GM12878 (cell line): ENCODE measurements around the gene INSIG1. TPM values are rescaled to one million over a fixed set of nuclear protein-coding genes. Genes with fewer than 3 reads are reported as not detected.

Source experiments
- CREB1 ChIP-seq: IDR thresholded peaks from 2 replicates; pipeline ENCODE4 v1.6.1; 2012; ENCODE audit warnings: low read depth, mild to moderate bottlenecking, inconsistent platforms
- EGR1 ChIP-seq, 2 experiments: IDR thresholded peaks; 1 replicate in 1 of 2; 2 replicates in 1 of 2; pipeline ENCODE4 v1.6.1; 2011 to 2012; ENCODE audit warnings: low read depth in 2 of 2, low read length in 2 of 2, borderline replicate concordance in 1 of 2, mild to moderate bottlenecking in 1 of 2, moderate library complexity in 1 of 2
- IKZF1 ChIP-seq: fragments of 450-650 bp; conservative IDR thresholded peaks from 2 replicates; pipeline ENCODE4 v1.6.1; 2017; ENCODE audit warnings: antibody characterized with exemption, mild to moderate bottlenecking
- MEF2B ChIP-seq: fragments of 450-650 bp; IDR thresholded peaks from 2 replicates; pipeline ENCODE4 v1.6.1; 2018; ENCODE audit warnings: mild to moderate bottlenecking, moderate library complexity; ENCODE audit not compliant: partially characterized antibody, poor library complexity, severe bottlenecking
- NFIC ChIP-seq: IDR thresholded peaks from 2 replicates; pipeline ENCODE4 v1.6.1; 2012; ENCODE audit warnings: low read depth, mild to moderate bottlenecking, inconsistent platforms, low read length, moderate library complexity
- NFYA ChIP-seq: IDR thresholded peaks from 2 replicates; pipeline ENCODE4 v1.6.1; 2011; ENCODE audit warnings: low read depth, mild to moderate bottlenecking, low read length, improper control_type of control experiment, borderline replicate concordance
- RELA ChIP-seq: fragments of 450-650 bp; IDR thresholded peaks from 2 replicates; pipeline ENCODE4 v1.8.0; 2014; ENCODE audit warnings: borderline replicate concordance; ENCODE audit not compliant: partially characterized antibody
- STAT1 ChIP-seq: fragments of 450-650 bp; conservative IDR thresholded peaks from 2 replicates; pipeline ENCODE4 v1.6.1; 2014; ENCODE audit warnings: antibody characterized with exemption, mild to moderate bottlenecking
- YBX1 ChIP-seq: fragments of 450-650 bp; IDR thresholded peaks from 2 replicates; pipeline ENCODE4 v1.6.1; 2016; ENCODE audit warnings: antibody characterized with exemption
- polyA plus RNA-seq, 11 experiments: library from polyadenylated mRNA; depleted of rRNA in 4 of 11; unstranded in 6 of 11; stranded (reverse) in 5 of 11; fragments of >200 nt; fragmentation: Nextera tagmentation in 4 of 11; fragmentation: Illumina TruSeq in 1 of 11; extraction: Ambion mirVana in 4 of 11; extraction: Trizol in 1 of 11; gene quantifications; 1 replicate in 1 of 11; 2 replicates in 10 of 11; pipeline versions ENCODE4 v1.2.1 to v1.2.3, GENCODE V29; 2011 to 2016; ENCODE audit warnings: inconsistent platforms in 2 of 11, missing spikeins in 2 of 11, low read depth in 1 of 11
- total RNA-seq, 4 experiments: library from RNA; depleted of rRNA in 3 of 4; stranded (reverse); fragments of >200 nt in 3 of 4; fragmentation: Illumina TruSeq in 1 of 4; extraction: Trizol in 1 of 4; gene quantifications; 2 replicates each; pipeline versions ENCODE4 v1.2.1 to v1.2.3, GENCODE V29; 2013 to 2021
- TF ChIP-seq, protein P1 (sequence below): fragments of 450-650 bp; IDR thresholded peaks from 2 replicates; pipeline ENCODE4 v1.6.1; 2018; ENCODE audit warnings: borderline replicate concordance, mild to moderate bottlenecking; ENCODE audit not compliant: partially characterized antibody
- TF ChIP-seq, protein P2 (sequence below): IDR thresholded peaks from 2 replicates; pipeline ENCODE4 v1.6.1; 2011; ENCODE audit warnings: low read depth, low read length, improper control_type of control experiment, borderline replicate concordance

Gene INSIG1
- total and polyA plus RNA-seq, 10 of the 15 experiments (the other 5 are each of a cell fraction or from before 2014, with no cell fraction given) = 29.6 to 168 (median 91.1) TPM

- no peak for TF ChIP-seq MEF2B
- peak; percentile 34 for TF ChIP-seq RELA
- TF ChIP-seq NFYA = no peak
- TF ChIP-seq, protein P1, sequence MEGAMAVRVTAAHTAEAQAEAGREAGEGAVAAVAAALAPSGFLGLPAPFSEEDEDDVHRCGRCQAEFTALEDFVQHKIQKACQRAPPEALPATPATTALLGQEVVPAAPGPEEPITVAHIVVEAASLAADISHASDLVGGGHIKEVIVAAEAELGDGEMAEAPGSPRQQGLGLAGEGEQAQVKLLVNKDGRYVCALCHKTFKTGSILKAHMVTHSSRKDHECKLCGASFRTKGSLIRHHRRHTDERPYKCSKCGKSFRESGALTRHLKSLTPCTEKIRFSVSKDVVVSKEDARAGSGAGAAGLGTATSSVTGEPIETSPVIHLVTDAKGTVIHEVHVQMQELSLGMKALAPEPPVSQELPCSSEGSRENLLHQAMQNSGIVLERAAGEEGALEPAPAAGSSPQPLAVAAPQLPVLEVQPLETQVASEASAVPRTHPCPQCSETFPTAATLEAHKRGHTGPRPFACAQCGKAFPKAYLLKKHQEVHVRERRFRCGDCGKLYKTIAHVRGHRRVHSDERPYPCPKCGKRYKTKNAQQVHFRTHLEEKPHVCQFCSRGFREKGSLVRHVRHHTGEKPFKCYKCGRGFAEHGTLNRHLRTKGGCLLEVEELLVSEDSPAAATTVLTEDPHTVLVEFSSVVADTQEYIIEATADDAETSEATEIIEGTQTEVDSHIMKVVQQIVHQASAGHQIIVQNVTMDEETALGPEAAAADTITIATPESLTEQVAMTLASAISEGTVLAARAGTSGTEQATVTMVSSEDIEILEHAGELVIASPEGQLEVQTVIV = peak; percentile 21
- peak; percentile 87; the same call in 1 of the 2 replicates for TF ChIP-seq CREB1
- TF ChIP-seq NFIC = no peak
- no peak for TF ChIP-seq STAT1
- peak; percentile 77 for TF ChIP-seq IKZF1
- peak in 1 of 2 experiments; percentile 47; a peak in 1 of 3 replicates for TF ChIP-seq EGR1 (IDR thresholded peaks at IDR 0.05; ENCODE audit: borderline replicate concordance in 1 of 2, low read depth in 2 of 2, low read length in 2 of 2)
- no peak for TF ChIP-seq YBX1
- TF ChIP-seq, protein P2, sequence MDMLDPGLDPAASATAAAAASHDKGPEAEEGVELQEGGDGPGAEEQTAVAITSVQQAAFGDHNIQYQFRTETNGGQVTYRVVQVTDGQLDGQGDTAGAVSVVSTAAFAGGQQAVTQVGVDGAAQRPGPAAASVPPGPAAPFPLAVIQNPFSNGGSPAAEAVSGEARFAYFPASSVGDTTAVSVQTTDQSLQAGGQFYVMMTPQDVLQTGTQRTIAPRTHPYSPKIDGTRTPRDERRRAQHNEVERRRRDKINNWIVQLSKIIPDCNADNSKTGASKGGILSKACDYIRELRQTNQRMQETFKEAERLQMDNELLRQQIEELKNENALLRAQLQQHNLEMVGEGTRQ = peak; percentile 80
These were observed at the start of gene INSIG1 (continued) for GRCh38 chr7:155297517-155298287.
